ENCODE results near the gene FBN3. TPM values are rescaled to one million over a fixed set of nuclear protein-coding genes. Genes with fewer than 3 reads are reported as not detected.

FBN3 gene
- polyA plus RNA-seq, 3 donors: not detected

DNA sequence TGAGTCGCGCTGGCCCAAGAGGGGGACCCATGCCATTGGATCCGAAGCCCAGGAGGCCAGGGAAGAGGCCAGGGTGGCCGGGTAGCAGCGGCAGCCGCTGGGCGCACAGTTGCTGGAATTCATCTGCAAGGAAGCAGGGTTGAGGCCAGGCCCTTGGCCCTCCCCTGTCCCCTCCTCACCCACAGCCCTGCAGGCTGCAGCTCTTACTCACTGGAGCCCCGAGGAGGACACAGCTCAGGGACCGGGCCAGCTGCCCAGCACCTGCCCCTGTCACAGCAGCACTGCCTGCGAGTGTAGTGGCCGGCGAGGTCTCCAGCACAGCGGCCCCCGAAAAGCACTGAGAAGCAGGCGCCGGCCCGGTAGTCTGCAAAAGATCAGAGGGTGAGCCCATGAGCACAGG is 11.2 kb downstream of the FBN3 start:
- Histone ChIP-seq H3K4me3 (replicated peaks in 1 of 3; ENCODE audit: low read depth in 2 of 3, low read length in 3 of 3) (no peak overlapping the region), H3K9me3 (replicated peaks in 1 of 2; ENCODE audit: control insufficient read depth in 1 of 2, insufficient read depth in 1 of 2, low read length in 2 of 2) (no peaks in the 10 kb centered on the region), H2AFZ (ENCODE audit: insufficient read depth, low read depth, low read length, poor library complexity, severe bottlenecking) (no peak overlapping the region), H3K27ac (ENCODE audit: low read depth in 1 of 2, low read length in 2 of 2) (no peak overlapping the region), H3K9ac (ENCODE audit: insufficient read depth, low read length, poor library complexity, severe bottlenecking) (no peak overlapping the region), H3K4me1 (ENCODE audit: control insufficient read depth in 1 of 2, insufficient read depth in 2 of 2, low read length in 2 of 2) (no peaks in the 10 kb centered on the region), H3K27me3 (ENCODE audit: control insufficient read depth in 2 of 2, insufficient read depth in 2 of 2, low read length in 2 of 2) (no peaks in the 10 kb centered on the region), H4K20me1 (ENCODE audit: insufficient read depth, low read length) (no peaks in the 10 kb centered on the region), H3K79me2 (ENCODE audit: insufficient read depth, low read length) (no peaks in the 10 kb centered on the region), H3K4me2 (replicated peaks; ENCODE audit: extremely low read depth, low read length, poor library complexity, severe bottlenecking) (no peak overlapping the region), H3K36me3 (replicated peaks in 1 of 2; ENCODE audit: control insufficient read depth in 1 of 2, insufficient read depth in 2 of 2, low read length in 2 of 2) (no peaks in the 10 kb centered on the region)
- intact Hi-C loops (cut with micrococcal nuclease): no loop called here
- no peaks in the 10 kb centered on the region for H3K36me3 Mint-ChIP-seq
- peaks cover 5 to 9% (median 8%) of the 10 kb centered on the region in 3 donors for H3K27me3 Mint-ChIP-seq (ENCODE audit: low read depth in 3 of 3)
- TF ChIP-seq, protein P1, sequence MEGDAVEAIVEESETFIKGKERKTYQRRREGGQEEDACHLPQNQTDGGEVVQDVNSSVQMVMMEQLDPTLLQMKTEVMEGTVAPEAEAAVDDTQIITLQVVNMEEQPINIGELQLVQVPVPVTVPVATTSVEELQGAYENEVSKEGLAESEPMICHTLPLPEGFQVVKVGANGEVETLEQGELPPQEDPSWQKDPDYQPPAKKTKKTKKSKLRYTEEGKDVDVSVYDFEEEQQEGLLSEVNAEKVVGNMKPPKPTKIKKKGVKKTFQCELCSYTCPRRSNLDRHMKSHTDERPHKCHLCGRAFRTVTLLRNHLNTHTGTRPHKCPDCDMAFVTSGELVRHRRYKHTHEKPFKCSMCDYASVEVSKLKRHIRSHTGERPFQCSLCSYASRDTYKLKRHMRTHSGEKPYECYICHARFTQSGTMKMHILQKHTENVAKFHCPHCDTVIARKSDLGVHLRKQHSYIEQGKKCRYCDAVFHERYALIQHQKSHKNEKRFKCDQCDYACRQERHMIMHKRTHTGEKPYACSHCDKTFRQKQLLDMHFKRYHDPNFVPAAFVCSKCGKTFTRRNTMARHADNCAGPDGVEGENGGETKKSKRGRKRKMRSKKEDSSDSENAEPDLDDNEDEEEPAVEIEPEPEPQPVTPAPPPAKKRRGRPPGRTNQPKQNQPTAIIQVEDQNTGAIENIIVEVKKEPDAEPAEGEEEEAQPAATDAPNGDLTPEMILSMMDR (IDR thresholded peaks at IDR 0.05): no peak
- no peak for DNase-seq
- peaks cover 0 to 3% (median 2%) of the 10 kb centered on the region in 7 donors for H3K9me3 Mint-ChIP-seq
- no peak overlapping the region for H3K27ac Mint-ChIP-seq
- WGBS (ENCODE audit: insufficient coverage): 96% methylated on average over 15 of the region's 17 CpGs
- no peak overlapping the region for H3K4me3 Mint-ChIP-seq
- no peaks in the 10 kb centered on the region for H3K4me1 Mint-ChIP-seq

- H3K4me3 Mint-ChIP-seq: no peak overlapping the region
- Histone ChIP-seq H3K9ac (ENCODE audit: insufficient read depth, low read length, poor library complexity, severe bottlenecking) (no peak overlapping the region), H3K4me1 (ENCODE audit: control insufficient read depth in 1 of 2, insufficient read depth in 2 of 2, low read length in 2 of 2) (no peaks in the 10 kb centered on the region), H3K27ac (ENCODE audit: low read depth in 1 of 2, low read length in 2 of 2) (no peak overlapping the region), H3K4me2 (replicated peaks; ENCODE audit: extremely low read depth, low read length, poor library complexity, severe bottlenecking) (no peak overlapping the region), H3K79me2 (ENCODE audit: insufficient read depth, low read length) (no peaks in the 10 kb centered on the region), H3K9me3 (replicated peaks in 1 of 2; ENCODE audit: control insufficient read depth in 1 of 2, insufficient read depth in 1 of 2, low read length in 2 of 2) (no peaks in the 10 kb centered on the region), H3K36me3 (replicated peaks in 1 of 2; ENCODE audit: control insufficient read depth in 1 of 2, insufficient read depth in 2 of 2, low read length in 2 of 2) (no peaks in the 10 kb centered on the region), H4K20me1 (ENCODE audit: insufficient read depth, low read length) (no peaks in the 10 kb centered on the region), H2AFZ (ENCODE audit: insufficient read depth, low read depth, low read length, poor library complexity, severe bottlenecking) (no peak overlapping the region), H3K27me3 (ENCODE audit: control insufficient read depth in 2 of 2, insufficient read depth in 2 of 2, low read length in 2 of 2) (no peaks in the 10 kb centered on the region), H3K4me3 (replicated peaks in 1 of 3; ENCODE audit: low read depth in 2 of 3, low read length in 3 of 3) (no peak overlapping the region)
- H3K36me3 Mint-ChIP-seq: no peaks in the 10 kb centered on the region
- H3K27me3 Mint-ChIP-seq (ENCODE audit: low read depth in 3 of 3): peaks cover 2 to 6% (median 6%) of the 10 kb centered on the region in 3 donors
- no peaks in the 10 kb centered on the region for H3K4me1 Mint-ChIP-seq
- DNase-seq: no peak
- peak overlapping the region in 1 of 7 donors; percentile 13 for H3K27ac Mint-ChIP-seq
- peaks cover 0 to 3% (median 2%) of the 10 kb centered on the region in 7 donors for H3K9me3 Mint-ChIP-seq
- WGBS (ENCODE audit: insufficient coverage): no CpG with 5 or more reads among the region's 1 CpG
- intact Hi-C loops (cut with micrococcal nuclease): no loop called here
- TF ChIP-seq, protein P1 (IDR thresholded peaks at IDR 0.05): no peak
Observed at GRCh38 chr19:8137425-8137824, 12.0 kb downstream of the FBN3 start.
